Muscle layer of duodenum (tissue), 2 donors: ENCODE data around the gene LHX1.

Experiments
- H3K27ac ChIP-seq: one replicate; pipeline ENCODE4 v1.7.0; 2013; ENCODE audit warnings: mild to moderate bottlenecking, low read length
- H3K27me3 ChIP-seq: one replicate; pipeline ENCODE4 v1.7.0; 2013; ENCODE audit warnings: low read depth, mild to moderate bottlenecking, control low read depth, low read length
- H3K36me3 ChIP-seq, 2 donors: one replicate each; pipeline ENCODE4 v1.7.0; 2013; ENCODE audit warnings: low read length in 2 of 2, control low read depth in 1 of 2, mild to moderate bottlenecking in 1 of 2; ENCODE audit not compliant: insufficient read depth in 2 of 2, control insufficient read depth in 1 of 2
- H3K4me1 ChIP-seq, 2 donors: one replicate each; pipeline ENCODE4 v1.7.0; 2013; ENCODE audit warnings: low read length in 2 of 2, mild to moderate bottlenecking in 2 of 2, control low read depth in 1 of 2, moderate library complexity in 1 of 2; ENCODE audit not compliant: insufficient read depth in 2 of 2, control insufficient read depth in 1 of 2
- H3K4me3 ChIP-seq, 2 donors: one replicate each; pipeline ENCODE4 v1.7.0; 2013; ENCODE audit warnings: low read length in 2 of 2, low read depth in 1 of 2, mild to moderate bottlenecking in 1 of 2
- H3K9me3 ChIP-seq, 2 donors: one replicate each; pipeline ENCODE4 v1.7.0; 2013; ENCODE audit warnings: low read length in 2 of 2, control low read depth in 1 of 2, mild to moderate bottlenecking in 1 of 2; ENCODE audit not compliant: control insufficient read depth in 1 of 2
- donor health status: healthy.

LHX1 gene

GRCh38 chr17:36907407-36907806 is 29.9 kb upstream of the LHX1 start:
- H3K27me3 ChIP-seq, result peaks cover under 1% of the 10 kb centered on the region

GRCh38 chr17:36910513-36910912 is 26.8 kb upstream of the LHX1 start:
- Histone ChIP-seq H3K36me3 (no peaks in the 10 kb centered on the region), H3K4me3 (no peak overlapping the region), H3K27ac (no peak overlapping the region), H3K4me1 (no peaks in the 10 kb centered on the region), H3K9me3 (no peaks in the 10 kb centered on the region), H3K27me3 (peaks cover 5% of the 10 kb centered on the region)

More at GRCh38 chr17:36907407-36907806, 29.9 kb upstream of the LHX1 start:
- H3K4me1 ChIP-seq, result no peaks in the 10 kb centered on the region
- no peaks in the 10 kb centered on the region for H3K36me3 ChIP-seq
- no peak overlapping the region for H3K27ac ChIP-seq
- H3K9me3 ChIP-seq, result no peaks in the 10 kb centered on the region
- no peak overlapping the region for H3K4me3 ChIP-seq

- Histone ChIP-seq H3K4me3 (no peak overlapping the region), H3K27me3 (peaks cover 5% of the 10 kb centered on the region), H3K36me3 (no peaks in the 10 kb centered on the region), H3K9me3 (no peaks in the 10 kb centered on the region), H3K27ac (no peak overlapping the region), H3K4me1 (no peaks in the 10 kb centered on the region)
Observed at GRCh38 chr17:36911001-36911400, 26.3 kb upstream of the LHX1 start.

- Histone ChIP-seq H3K9me3 (no peaks in the 10 kb centered on the region), H3K4me1 (no peaks in the 10 kb centered on the region), H3K4me3 (no peak overlapping the region), H3K36me3 (no peaks in the 10 kb centered on the region), H3K27ac (no peak overlapping the region), H3K27me3 (peaks cover 5% of the 10 kb centered on the region)
Observed at GRCh38 chr17:36913132-36913531, 24.1 kb upstream of the LHX1 start.

- Histone ChIP-seq H3K4me1 (no peaks in the 10 kb centered on the region), H3K36me3 (no peaks in the 10 kb centered on the region), H3K4me3 (no peak overlapping the region), H3K27ac (no peak overlapping the region), H3K9me3 (no peaks in the 10 kb centered on the region), H3K27me3 (peaks cover 11% of the 10 kb centered on the region)
Observed at GRCh38 chr17:36918211-36918691, 19.0 kb upstream of the LHX1 start.

- Histone ChIP-seq H3K36me3 (no peaks in the 10 kb centered on the region), H3K4me1 (no peaks in the 10 kb centered on the region), H3K4me3 (no peak overlapping the region), H3K27ac (no peak overlapping the region), H3K27me3 (peaks cover 11% of the 10 kb centered on the region), H3K9me3 (no peaks in the 10 kb centered on the region)
Observed at GRCh38 chr17:36919407-36919968, 17.8 kb upstream of the LHX1 start.

GRCh38 chr17:36920032-36921005 is 17.0 kb upstream of the LHX1 start:
- no peak overlapping the region for H3K4me3 ChIP-seq
- no peaks in the 10 kb centered on the region for H3K36me3 ChIP-seq
- no peaks in the 10 kb centered on the region for H3K4me1 ChIP-seq
- peaks cover 11% of the 10 kb centered on the region for H3K27me3 ChIP-seq
- H3K27ac ChIP-seq, result no peak overlapping the region
- H3K9me3 ChIP-seq, result no peaks in the 10 kb centered on the region

- Histone ChIP-seq H3K27ac (no peak overlapping the region), H3K36me3 (no peaks in the 10 kb centered on the region), H3K4me3 (no peak overlapping the region), H3K9me3 (no peaks in the 10 kb centered on the region), H3K4me1 (no peaks in the 10 kb centered on the region), H3K27me3 (peaks cover 11% of the 10 kb centered on the region)
Observed at GRCh38 chr17:36921095-36921851, 16.0 kb upstream of the LHX1 start.

GRCh38 chr17:36922175-36922574 is 15.1 kb upstream of the LHX1 start:
- H3K36me3 ChIP-seq, result no peaks in the 10 kb centered on the region
- H3K4me1 ChIP-seq, result no peaks in the 10 kb centered on the region
- no peak overlapping the region for H3K4me3 ChIP-seq
- H3K27me3 ChIP-seq, result peaks cover 11% of the 10 kb centered on the region
- H3K27ac ChIP-seq, result no peak overlapping the region
- no peaks in the 10 kb centered on the region for H3K9me3 ChIP-seq

- H3K36me3 ChIP-seq, result no peaks in the 10 kb centered on the region
- H3K27ac ChIP-seq, result no peak overlapping the region
- H3K9me3 ChIP-seq, result no peaks in the 10 kb centered on the region
- no peak overlapping the region for H3K4me3 ChIP-seq
- H3K4me1 ChIP-seq, result peaks cover 0 to 3% of the 10 kb centered on the region in 2 donors
- H3K27me3 ChIP-seq, result peaks cover 26% of the 10 kb centered on the region
Observed at GRCh38 chr17:36923814-36924221, 13.5 kb upstream of the LHX1 start.

GRCh38 chr17:36926226-36926625 is 11.0 kb upstream of the LHX1 start:
- peaks cover 0 to 3% of the 10 kb centered on the region in 2 donors for H3K4me1 ChIP-seq
- peaks cover 45% of the 10 kb centered on the region for H3K27me3 ChIP-seq
- no peaks in the 10 kb centered on the region for H3K9me3 ChIP-seq
- H3K4me3 ChIP-seq, result no peak overlapping the region
- H3K27ac ChIP-seq, result no peak overlapping the region
- no peaks in the 10 kb centered on the region for H3K36me3 ChIP-seq
